Subcutaneous adipose tissue (tissue), 4 donors: Measurements from ENCODE around the gene LRRC8E. TPM values are rescaled to one million over a fixed set of nuclear protein-coding genes. Genes with fewer than 3 reads are reported as not detected.

ENCODE experiments used
- CTCF ChIP-seq: fragments of 450-650 bp; IDR thresholded peaks from one replicate; pipeline ENCODE4 v1.5.1; 2016; ENCODE audit warnings: low read depth, mild to moderate bottlenecking, control low read depth, antibody characterized with exemption, moderate library complexity
- total RNA-seq, 4 donors: library from RNA; depleted of rRNA; stranded (reverse); fragments of >200 nt; gene quantifications; one replicate each; pipeline ENCODE4 v1.1.0, GENCODE V29; 2016

The LRRC8E gene
- total RNA-seq, result 1 to 10 TPM in 1 of 4 donors, under 1 TPM in 3; 0.19 to 1.5 (median 0.50) TPM

GRCh38 chr19:7888145-7888825 is at the start of gene LRRC8E:
LRRC8E (plus strand) TSS chr19:7888510; CDS start chr19:7895604, 7,094 bp downstream.
- no peak for TF ChIP-seq CTCF

GRCh38 chr19:7839476-7839875 is 48.8 kb upstream of the LRRC8E start:
- no peak for TF ChIP-seq CTCF

GRCh38 chr19:7840629-7841028 is 47.7 kb upstream of the LRRC8E start:
- no peak for TF ChIP-seq CTCF

GRCh38 chr19:7841751-7842660 is 46.3 kb upstream of the LRRC8E start:
- no peak for TF ChIP-seq CTCF

- TF ChIP-seq CTCF, result no peak
Observed at GRCh38 chr19:7842661-7843294, 45.5 kb upstream of the LRRC8E start.

GRCh38 chr19:7843521-7843920 is 44.8 kb upstream of the LRRC8E start:
- no peak for TF ChIP-seq CTCF

- no peak for TF ChIP-seq CTCF
Observed at GRCh38 chr19:7844405-7844804, 43.9 kb upstream of the LRRC8E start.
